ENCODE measurements around the gene MARK3.
"Not testable (repeated sequence)": the region's sequence is repeated elsewhere in the genome, so short reads cannot be mapped to it uniquely, and the experiment has no call there.

The MARK3 gene

GRCh38 chr14:103385152-103385928, at the start of gene MARK3:
Gene MARK3, plus strand, starts transcription at chr14:103385415. Its CDS starts 615 bp downstream, at chr14:103386030.
- peak; percentile 89 to 98 for DNase-seq

DNA sequence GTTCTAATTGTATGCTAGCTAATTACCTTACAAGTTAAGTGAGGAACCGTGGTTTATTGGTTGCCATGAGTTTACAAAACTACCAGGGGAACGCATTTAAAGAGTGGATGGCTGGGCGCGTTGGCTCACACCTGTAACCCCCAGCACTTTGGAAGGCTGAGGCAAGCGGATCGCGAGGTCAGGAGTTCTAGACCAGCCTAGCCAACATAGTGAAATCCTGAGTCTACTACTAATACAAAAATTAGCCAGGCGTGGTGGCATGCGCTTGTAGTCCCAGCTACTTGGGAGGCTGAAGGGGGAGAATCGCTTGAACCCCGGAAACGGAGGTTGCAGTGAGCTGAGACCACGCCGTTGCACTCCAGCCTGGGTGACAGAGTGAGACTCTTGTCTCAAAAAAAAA, 49.0 kb upstream of the MARK3 start:
- DNase-seq, result no peak

GRCh38 chr14:103337794-103338193, 47.4 kb upstream of the MARK3 start:
- DNase-seq, result no peak

GRCh38 chr14:103339561-103339960, 45.7 kb upstream of the MARK3 start:
- no peak for DNase-seq

GRCh38 chr14:103340480-103341212, 44.6 kb upstream of the MARK3 start:
- no peak for DNase-seq

DNA sequence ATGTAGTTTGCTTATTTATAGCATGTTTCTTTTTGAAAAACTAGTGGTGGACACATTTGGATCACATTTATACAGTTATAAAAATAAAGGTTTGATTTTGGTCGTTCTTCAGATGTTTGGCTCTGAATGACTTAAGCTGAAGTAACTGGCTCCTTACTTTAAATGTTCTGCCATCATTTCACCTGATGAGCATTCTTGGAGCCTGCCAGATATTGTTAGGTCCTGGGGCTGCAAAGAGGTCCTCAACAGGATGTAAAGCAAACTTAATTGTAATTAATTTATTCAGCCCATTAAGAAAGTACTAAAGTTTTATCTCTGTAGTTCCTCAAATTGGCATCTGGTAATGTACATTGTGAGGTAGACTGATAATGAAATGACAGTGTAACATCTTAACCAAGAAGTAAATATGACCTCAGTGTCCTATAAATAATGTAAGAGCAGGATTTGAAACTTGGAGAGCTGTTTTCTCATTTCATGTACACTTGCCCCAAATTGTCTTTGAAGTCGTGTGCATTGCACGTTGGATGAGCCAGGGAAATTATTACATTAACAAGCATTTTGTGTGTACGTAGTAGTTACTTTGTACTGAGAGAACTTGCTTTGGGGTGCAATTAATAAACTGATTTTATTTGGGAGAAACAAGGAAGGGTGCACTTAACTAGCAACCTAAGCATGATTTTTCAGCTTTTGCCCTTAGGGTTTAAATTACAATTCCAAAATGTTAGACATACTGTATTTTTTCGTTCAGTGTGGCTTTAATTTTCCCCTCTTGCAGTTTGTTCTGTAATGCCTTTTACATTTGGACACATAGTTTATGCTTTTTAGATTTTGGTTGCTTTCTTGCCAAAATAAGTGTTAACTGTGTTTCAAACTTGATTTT, 43.7 kb upstream of the MARK3 start:
- DNase-seq, result no peak

GRCh38 chr14:103343164-103343879, 41.9 kb upstream of the MARK3 start:
- DNase-seq, result no peak

GRCh38 chr14:103343905-103344797, 41.1 kb upstream of the MARK3 start:
- DNase-seq, result no peak

- DNase-seq, result no peak
Observed at GRCh38 chr14:103346286-103346685, 38.9 kb upstream of the MARK3 start.

DNA sequence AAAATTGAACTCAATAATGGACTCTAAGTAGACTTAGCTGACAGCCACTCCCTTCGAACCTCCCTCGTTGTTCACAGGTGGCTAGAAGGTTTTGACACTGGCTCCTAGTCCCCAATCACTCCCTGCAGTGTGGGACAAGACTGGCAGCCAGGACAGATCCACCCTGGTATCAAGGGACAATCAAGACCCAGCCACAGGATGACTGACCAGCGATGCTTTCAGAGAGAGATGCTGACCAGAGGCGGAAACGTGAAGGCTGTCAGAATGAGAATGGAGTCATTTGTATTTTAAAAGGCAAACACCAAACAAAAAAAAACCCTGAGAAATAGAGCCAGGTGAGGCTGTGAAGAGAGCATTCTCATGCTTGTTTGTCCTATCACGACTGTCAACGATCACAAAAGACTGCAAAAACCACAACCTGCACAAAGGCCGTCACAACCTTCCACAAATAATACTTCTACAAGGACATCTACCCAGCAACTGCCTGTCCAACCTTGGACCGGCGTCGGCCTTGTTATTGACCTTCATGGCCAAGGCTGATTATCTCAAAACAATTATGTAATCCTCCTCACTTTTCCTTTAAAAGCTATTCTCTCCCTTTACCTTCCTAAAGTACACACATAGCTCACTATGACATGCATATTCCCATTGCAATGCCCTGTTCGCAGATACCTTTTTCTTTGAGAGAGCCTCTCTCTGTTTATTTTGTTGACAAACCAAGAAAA, 38.0 kb upstream of the MARK3 start:
- no peak for DNase-seq

GRCh38 chr14:103348154-103348553, 37.1 kb upstream of the MARK3 start:
- no peak for DNase-seq

DNA sequence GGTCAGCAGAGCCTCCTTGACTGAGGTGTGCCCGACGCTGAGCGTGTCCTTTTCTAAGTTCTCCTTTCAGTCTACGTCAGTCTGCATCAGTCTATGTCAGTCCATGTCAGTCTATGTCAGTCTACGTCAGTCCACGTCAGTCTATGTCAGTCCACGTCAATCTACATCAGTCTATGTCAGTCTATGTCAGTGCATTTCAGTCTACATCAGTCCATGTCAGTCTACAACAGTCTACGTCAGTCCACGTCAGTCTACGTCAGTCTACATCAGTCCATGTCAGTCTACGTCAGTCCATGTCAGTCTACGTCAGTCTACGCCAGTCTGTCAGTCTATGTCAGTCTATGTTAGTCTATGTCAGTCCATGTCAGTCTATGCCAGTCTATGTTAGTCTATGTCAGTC, 35.2 kb upstream of the MARK3 start:
- no peak for DNase-seq

GRCh38 chr14:103353362-103353761, 31.9 kb upstream of the MARK3 start:
- no peak for DNase-seq

- DNase-seq, result no peak
Observed at GRCh38 chr14:103354141-103354540, 31.1 kb upstream of the MARK3 start.

GRCh38 chr14:103356024-103356682, 29.1 kb upstream of the MARK3 start:
- no peak for DNase-seq

DNA sequence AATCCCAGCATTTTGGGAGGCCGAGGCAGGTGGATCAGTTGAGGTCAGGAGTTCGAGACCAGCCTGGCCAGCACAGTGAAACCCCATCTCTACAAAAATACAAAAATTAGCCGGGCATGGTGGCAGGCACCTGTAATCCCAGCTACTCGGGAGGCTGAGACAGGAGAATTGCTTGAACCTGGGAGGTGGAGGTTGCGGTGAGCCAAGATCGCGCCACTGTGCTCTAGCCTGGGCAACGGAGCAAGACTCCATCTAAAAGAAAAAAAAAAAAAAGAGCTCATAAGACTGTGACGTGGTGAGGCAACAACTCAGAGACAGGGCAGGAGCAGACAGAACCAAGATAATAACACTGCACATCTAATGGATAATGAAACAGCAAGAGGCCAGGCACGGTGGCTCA, 27.7 kb upstream of the MARK3 start:
- not testable (repeated sequence) for DNase-seq

GRCh38 chr14:103360548-103360947, 24.7 kb upstream of the MARK3 start:
- DNase-seq, result no peak

DNA sequence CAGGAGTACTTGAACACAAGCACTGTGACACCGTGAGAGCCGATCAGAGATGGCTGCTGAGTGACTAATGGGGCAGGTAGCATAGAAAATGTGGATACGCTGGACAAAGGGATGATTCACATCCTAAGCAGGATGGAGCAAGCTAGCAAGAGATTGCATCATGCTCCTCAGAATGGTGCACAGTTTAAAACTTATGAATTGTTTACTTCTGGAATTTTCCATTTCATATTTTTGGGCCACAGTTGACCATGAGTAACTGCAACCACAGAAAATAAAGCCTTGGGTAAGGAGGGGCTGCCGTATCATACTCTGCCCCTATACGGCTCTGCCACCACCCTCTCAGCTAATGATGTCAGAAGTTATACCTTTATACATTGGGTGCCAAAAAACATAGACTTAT, 23.3 kb upstream of the MARK3 start:
- no peak for DNase-seq

- no peak for DNase-seq
Observed at GRCh38 chr14:103362780-103363179, 22.4 kb upstream of the MARK3 start.

DNA sequence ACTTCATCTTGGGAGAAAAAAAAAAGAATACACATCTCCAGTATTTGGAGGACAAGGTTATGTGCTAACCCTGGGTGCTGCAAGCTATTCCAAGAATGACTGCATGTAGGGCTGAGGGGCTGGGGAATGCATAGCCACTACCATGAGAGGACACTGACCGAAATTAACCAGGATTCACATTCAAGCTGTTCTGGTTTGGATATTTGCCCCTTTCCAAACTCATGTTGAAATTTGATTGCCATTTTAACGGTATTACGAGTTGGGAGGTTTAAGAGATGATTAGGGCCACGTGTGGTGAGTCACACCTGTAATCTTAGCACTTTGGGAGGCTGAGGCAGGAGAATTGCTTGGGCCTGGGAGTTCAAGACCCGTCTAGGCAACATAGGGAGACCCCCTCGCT, 18.5 kb upstream of the MARK3 start:
- DNase-seq, result no peak

All from NCI-H187 (cell line).